ENCODE data around the gene LMBR1L.

LMBR1L gene

DNA sequence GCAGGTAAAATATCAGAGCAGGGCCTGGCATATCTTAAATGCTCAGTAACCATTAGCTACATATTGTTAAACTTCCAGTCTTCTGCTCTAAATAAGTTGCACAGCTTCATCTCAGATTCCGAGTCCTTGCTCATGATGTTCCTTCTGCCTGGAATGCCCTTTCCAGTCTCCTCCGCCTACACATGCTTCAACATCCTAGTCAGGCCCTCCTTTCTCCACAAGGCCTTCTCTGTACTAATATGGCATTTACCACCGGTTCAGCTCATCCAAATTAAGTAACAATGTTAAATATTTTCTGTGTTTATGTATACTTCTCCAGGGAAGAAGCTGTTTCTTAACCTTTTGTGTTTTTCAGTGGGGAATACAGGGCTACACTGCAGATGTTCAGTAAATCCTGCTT is 24.5 kb downstream of the LMBR1L start:
- TF ChIP-seq, protein P1, sequence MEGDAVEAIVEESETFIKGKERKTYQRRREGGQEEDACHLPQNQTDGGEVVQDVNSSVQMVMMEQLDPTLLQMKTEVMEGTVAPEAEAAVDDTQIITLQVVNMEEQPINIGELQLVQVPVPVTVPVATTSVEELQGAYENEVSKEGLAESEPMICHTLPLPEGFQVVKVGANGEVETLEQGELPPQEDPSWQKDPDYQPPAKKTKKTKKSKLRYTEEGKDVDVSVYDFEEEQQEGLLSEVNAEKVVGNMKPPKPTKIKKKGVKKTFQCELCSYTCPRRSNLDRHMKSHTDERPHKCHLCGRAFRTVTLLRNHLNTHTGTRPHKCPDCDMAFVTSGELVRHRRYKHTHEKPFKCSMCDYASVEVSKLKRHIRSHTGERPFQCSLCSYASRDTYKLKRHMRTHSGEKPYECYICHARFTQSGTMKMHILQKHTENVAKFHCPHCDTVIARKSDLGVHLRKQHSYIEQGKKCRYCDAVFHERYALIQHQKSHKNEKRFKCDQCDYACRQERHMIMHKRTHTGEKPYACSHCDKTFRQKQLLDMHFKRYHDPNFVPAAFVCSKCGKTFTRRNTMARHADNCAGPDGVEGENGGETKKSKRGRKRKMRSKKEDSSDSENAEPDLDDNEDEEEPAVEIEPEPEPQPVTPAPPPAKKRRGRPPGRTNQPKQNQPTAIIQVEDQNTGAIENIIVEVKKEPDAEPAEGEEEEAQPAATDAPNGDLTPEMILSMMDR (IDR thresholded peaks at IDR 0.05; ENCODE audit: low read depth, low read length): no peak
- Histone ChIP-seq H3K27me3 (ENCODE audit: insufficient read depth, low read depth, severe bottlenecking) (peaks cover 27% of the 10 kb centered on the region), H3K9me3 (ENCODE audit: severe bottlenecking) (peaks cover 4% of the 10 kb centered on the region), H3K36me3 (no peaks in the 10 kb centered on the region), H3K4me3 (ENCODE audit: low read depth, low read length) (no peak overlapping the region), H3K27ac (no peak overlapping the region)
- DNase-seq: no peak

GRCh38 chr12:49084438-49084837 is 26.2 kb downstream of the LMBR1L start:
- TF ChIP-seq, protein P1 (IDR thresholded peaks at IDR 0.05; ENCODE audit: low read depth, low read length): no peak
- DNase-seq: no peak
- Histone ChIP-seq H3K27ac (no peak overlapping the region), H3K36me3 (no peaks in the 10 kb centered on the region), H3K9me3 (ENCODE audit: severe bottlenecking) (peaks cover 4% of the 10 kb centered on the region), H3K27me3 (ENCODE audit: insufficient read depth, low read depth, severe bottlenecking) (peaks cover 10% of the 10 kb centered on the region), H3K4me3 (ENCODE audit: low read depth, low read length) (no peak overlapping the region)

DNA sequence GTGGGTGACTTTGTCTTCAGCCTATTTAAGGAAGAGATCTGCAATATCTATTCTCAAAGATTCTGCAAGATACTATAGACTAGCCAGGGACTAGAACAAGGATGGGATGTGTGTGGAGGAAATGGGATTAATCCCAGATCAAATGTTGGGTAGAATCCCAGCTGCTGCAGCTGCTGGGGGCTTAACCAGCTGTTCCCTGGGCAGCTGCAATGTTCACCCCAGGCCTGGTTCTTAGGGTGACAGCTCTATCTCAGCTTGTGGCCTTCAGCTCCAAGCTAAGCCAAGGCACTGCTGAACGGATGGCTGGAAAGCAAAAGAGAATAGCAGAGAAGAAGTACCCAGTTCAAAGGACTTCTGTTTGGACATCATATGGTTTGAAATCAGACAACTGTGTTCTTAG is 30.9 kb downstream of the LMBR1L start:
- no peak for DNase-seq
- Histone ChIP-seq H3K9me3 (ENCODE audit: severe bottlenecking) (peaks cover 4% of the 10 kb centered on the region), H3K27me3 (ENCODE audit: insufficient read depth, low read depth, severe bottlenecking) (no peaks in the 10 kb centered on the region), H3K27ac (no peak overlapping the region), H3K4me3 (ENCODE audit: low read depth, low read length) (no peak overlapping the region), H3K36me3 (no peaks in the 10 kb centered on the region)
- TF ChIP-seq, protein P1 (IDR thresholded peaks at IDR 0.05; ENCODE audit: low read depth, low read length): no peak

DNA sequence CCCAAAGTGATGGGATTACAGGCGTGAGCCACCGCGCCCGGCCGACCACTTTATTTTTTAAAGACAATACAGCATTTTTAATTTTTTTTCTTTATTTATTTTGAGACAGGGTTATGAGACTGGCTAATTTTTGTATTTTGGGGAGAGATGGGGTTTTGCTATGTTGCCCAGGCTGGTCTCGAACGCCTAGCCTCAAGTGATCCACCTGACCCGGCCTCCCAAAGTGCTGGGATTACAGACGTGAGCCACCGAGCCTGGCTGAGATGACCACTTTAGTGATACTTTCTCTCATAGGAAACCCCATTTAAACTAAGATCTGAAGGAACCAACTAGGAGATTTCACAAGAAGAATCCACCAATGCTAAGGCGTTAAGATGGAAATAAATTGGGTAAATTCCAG is 39.7 kb downstream of the LMBR1L start:
- Histone ChIP-seq H3K27ac (no peak overlapping the region), H3K27me3 (ENCODE audit: insufficient read depth, low read depth, severe bottlenecking) (no peaks in the 10 kb centered on the region), H3K36me3 (peaks cover 3% of the 10 kb centered on the region; the same call in 1 of the 2 replicates), H3K9me3 (ENCODE audit: severe bottlenecking) (no peaks in the 10 kb centered on the region), H3K4me3 (ENCODE audit: low read depth, low read length) (no peak overlapping the region)
- DNase-seq: no peak
- TF ChIP-seq, protein P1 (IDR thresholded peaks at IDR 0.05; ENCODE audit: low read depth, low read length): no peak

DNA sequence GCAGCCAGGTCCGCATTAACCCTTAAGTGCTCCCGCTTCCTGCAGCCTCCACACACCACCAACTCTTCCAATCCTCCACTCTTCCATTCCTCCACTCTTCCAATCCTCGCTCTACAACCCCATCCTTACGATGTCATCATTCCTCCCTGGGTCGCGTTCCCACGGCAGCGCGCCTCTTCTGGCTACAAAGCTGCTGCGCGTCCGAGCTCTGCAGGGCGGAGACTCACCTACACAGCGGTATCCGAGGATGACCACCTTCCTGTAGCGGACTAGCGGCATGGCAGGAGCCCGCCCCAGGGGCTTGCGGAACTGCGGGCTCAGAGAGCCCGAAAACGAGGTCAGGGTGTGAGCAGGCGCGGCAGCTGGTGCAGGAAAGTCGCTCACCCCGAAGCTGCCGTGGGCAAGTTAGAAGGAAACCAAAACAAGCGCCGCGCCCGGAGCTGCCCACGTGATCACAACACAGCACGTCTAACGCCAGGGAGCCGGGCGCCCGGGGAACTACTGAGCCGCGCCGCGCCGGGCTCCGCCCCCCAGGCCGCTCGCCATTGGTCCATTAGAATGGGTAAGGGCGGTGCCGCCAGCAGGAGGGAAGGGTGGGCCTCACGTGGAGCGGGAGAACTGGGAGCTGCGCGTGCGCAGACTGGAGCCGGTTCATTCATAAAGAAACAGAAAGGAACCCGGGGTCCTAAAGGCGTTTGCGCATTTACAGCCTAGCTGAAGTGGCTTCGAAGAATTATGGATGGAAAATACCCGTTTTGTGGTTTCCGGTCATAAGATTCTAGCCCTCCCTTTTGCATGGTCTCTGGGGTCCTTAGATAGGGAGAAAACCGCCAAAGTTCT is 40.9 kb downstream of the LMBR1L start, which contains the start of gene RHEBL1:
TSS of gene RHEBL1 (minus strand) at position 473 of the 840 bp plus-strand sequence. CDS start at position 279, 194 bp downstream.
- Histone ChIP-seq H3K9me3 (ENCODE audit: severe bottlenecking) (no peaks in the 10 kb centered on the region), H3K27ac (peak within 1 kb of the TSS; percentile 68), H3K27me3 (ENCODE audit: insufficient read depth, low read depth, severe bottlenecking) (no peaks in the 10 kb centered on the region), H3K4me3 (ENCODE audit: low read depth, low read length) (peak within 1 kb of the TSS; percentile 58), H3K36me3 (peaks cover 6% of the 10 kb centered on the region)
- peak; percentile 99 for DNase-seq
- TF ChIP-seq, protein P1 (IDR thresholded peaks at IDR 0.05; ENCODE audit: low read depth, low read length): peak; percentile 36; the same call in 1 of the 2 replicates

Measured in WERI-Rb-1 (cell line).